Mononuclear cell (primary cell): ENCODE data around the gene CLDND2. TPM values are rescaled to one million over a fixed set of nuclear protein-coding genes. Genes with fewer than 3 reads are reported as not detected.
A peak's percentile ranks its signal among the peaks of the same experiment; 100 is the strongest.

Source experiments
- H3K27me3 ChIP-seq: 2 replicates; pipeline ENCODE4 v1.6.0; 2011; ENCODE audit warnings: low read length, control low read depth; ENCODE audit not compliant: insufficient read depth
- H3K4me1 ChIP-seq: 2 replicates; pipeline ENCODE4 v1.5.1; 2011; ENCODE audit warnings: mild to moderate bottlenecking, low read length, control low read depth; ENCODE audit not compliant: insufficient read depth
- H3K4me3 ChIP-seq: 2 replicates; pipeline ENCODE4 v1.5.1; 2011; ENCODE audit warnings: mild to moderate bottlenecking, low read length, moderate library complexity
- H3K9me3 ChIP-seq: 2 replicates; pipeline ENCODE4 v1.5.1; 2011; ENCODE audit warnings: low read depth, mild to moderate bottlenecking, control low read depth, low read length
- total RNA-seq: library from RNA; depleted of rRNA; stranded (reverse); fragments of >200 nt; gene quantifications from one replicate; pipeline ENCODE4 v1.2.3, GENCODE V29; 2012

Gene CLDND2
- total RNA-seq, 1 donor, result 0.10 TPM

GRCh38 chr19:51352783-51353360 lies 15.9 kb downstream of the CLDND2 start:
- no peak overlapping the region for H3K4me3 ChIP-seq
- no peaks in the 10 kb centered on the region for H3K9me3 ChIP-seq
- H3K4me1 ChIP-seq, result peaks cover 9% of the 10 kb centered on the region
- no peaks in the 10 kb centered on the region for H3K27me3 ChIP-seq

GRCh38 chr19:51351266-51351990 lies 17.4 kb downstream of the CLDND2 start:
- Histone ChIP-seq H3K4me3 (no peak overlapping the region), H3K27me3 (no peaks in the 10 kb centered on the region), H3K4me1 (peaks cover 9% of the 10 kb centered on the region), H3K9me3 (no peaks in the 10 kb centered on the region)

- H3K4me3 ChIP-seq, result no peak overlapping the region
- peaks cover 13% of the 10 kb centered on the region for H3K4me1 ChIP-seq
- no peaks in the 10 kb centered on the region for H3K9me3 ChIP-seq
- no peaks in the 10 kb centered on the region for H3K27me3 ChIP-seq
These were observed 21.4 kb downstream of the CLDND2 start for GRCh38 chr19:51347209-51347928.

- Histone ChIP-seq H3K27me3 (no peaks in the 10 kb centered on the region), H3K4me3 (no peak overlapping the region), H3K9me3 (no peaks in the 10 kb centered on the region), H3K4me1 (peaks cover 13% of the 10 kb centered on the region)
These were observed 22.1 kb downstream of the CLDND2 start for GRCh38 chr19:51346742-51347141.

GRCh38 chr19:51345076-51345620 lies 23.7 kb downstream of the CLDND2 start:
- no peaks in the 10 kb centered on the region for H3K9me3 ChIP-seq
- H3K4me1 ChIP-seq, result peaks cover 18% of the 10 kb centered on the region
- H3K27me3 ChIP-seq, result no peaks in the 10 kb centered on the region
- no peak overlapping the region for H3K4me3 ChIP-seq

GRCh38 chr19:51342631-51343569 lies 25.9 kb downstream of the CLDND2 start:
- H3K4me1 ChIP-seq, result peaks cover 30% of the 10 kb centered on the region
- H3K27me3 ChIP-seq, result no peaks in the 10 kb centered on the region
- no peaks in the 10 kb centered on the region for H3K9me3 ChIP-seq
- H3K4me3 ChIP-seq, result no peak overlapping the region

- Histone ChIP-seq H3K9me3 (no peaks in the 10 kb centered on the region), H3K27me3 (no peaks in the 10 kb centered on the region), H3K4me3 (no peak within 1 kb of the TSS), H3K4me1 (peaks cover 30% of the 10 kb centered on the region)
These were observed 26.7 kb downstream of the CLDND2 start, which contains the start of gene VSIG10L for GRCh38 chr19:51341976-51342580. VSIG10L (minus strand) TSS chr19:51342139; CDS start chr19:51342124, 15 bp downstream.

GRCh38 chr19:51341066-51341465 lies 27.7 kb downstream of the CLDND2 start:
- Histone ChIP-seq H3K4me1 (peaks cover 30% of the 10 kb centered on the region), H3K4me3 (no peak overlapping the region), H3K9me3 (no peaks in the 10 kb centered on the region), H3K27me3 (no peaks in the 10 kb centered on the region)

GRCh38 chr19:51339687-51340656 lies 28.8 kb downstream of the CLDND2 start:
- peaks cover 25% of the 10 kb centered on the region for H3K4me1 ChIP-seq
- H3K27me3 ChIP-seq, result no peaks in the 10 kb centered on the region
- no peaks in the 10 kb centered on the region for H3K9me3 ChIP-seq
- peak overlapping the region; percentile 46 for H3K4me3 ChIP-seq

GRCh38 chr19:51339313-51339686 lies 29.5 kb downstream of the CLDND2 start:
- Histone ChIP-seq H3K4me3 (peak overlapping the region; percentile 46), H3K27me3 (no peaks in the 10 kb centered on the region), H3K9me3 (no peaks in the 10 kb centered on the region), H3K4me1 (peaks cover 21% of the 10 kb centered on the region)

GRCh38 chr19:51338563-51339312 lies 30.1 kb downstream of the CLDND2 start:
- no peaks in the 10 kb centered on the region for H3K27me3 ChIP-seq
- H3K9me3 ChIP-seq, result no peaks in the 10 kb centered on the region
- peak overlapping the region; percentile 46 for H3K4me3 ChIP-seq
- peaks cover 17% of the 10 kb centered on the region for H3K4me1 ChIP-seq

GRCh38 chr19:51337861-51338562 lies 30.8 kb downstream of the CLDND2 start:
- H3K27me3 ChIP-seq, result no peaks in the 10 kb centered on the region
- peaks cover 17% of the 10 kb centered on the region for H3K4me1 ChIP-seq
- no peak overlapping the region for H3K4me3 ChIP-seq

More at GRCh38 chr19:51337861-51338562, 30.8 kb downstream of the CLDND2 start:
- no peaks in the 10 kb centered on the region for H3K9me3 ChIP-seq
